ENCODE measurements around the gene EFCAB6.

Gene EFCAB6

DNA sequence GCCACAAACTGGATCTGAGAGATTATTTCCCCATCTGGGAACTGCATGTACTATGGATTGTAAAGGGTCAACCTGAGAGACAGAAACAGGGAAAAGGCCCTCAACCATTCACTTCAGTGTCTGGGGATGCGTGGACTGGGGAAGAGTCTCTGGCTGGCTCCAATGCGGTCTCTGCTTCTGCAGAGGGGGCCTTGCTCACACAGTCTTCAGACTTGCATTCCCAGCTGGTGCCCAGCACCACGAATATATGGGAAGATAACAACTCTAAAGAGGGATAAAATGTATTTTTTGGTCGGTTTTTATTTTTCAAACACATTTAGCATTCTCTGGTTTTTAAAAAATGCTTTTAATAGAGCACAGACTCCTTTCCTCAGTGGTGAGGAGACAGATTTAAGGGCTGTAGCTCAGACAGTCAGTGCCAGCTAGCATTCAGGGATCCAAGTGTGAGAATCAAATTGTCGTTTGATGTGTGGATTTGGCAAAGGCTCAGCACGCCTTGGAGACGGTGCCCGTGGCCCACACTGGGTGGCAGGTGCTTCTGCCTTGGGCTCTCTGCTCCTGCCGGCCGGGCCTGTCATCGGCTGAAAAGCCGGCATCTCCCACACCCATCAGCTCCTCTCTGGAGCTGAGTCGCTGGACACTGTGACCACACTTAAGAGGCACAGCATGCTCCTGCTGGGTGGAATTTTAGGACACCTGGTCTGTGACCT lies 8.0 kb upstream of the EFCAB6 start:
- H2AFZ ChIP-seq (ENCODE audit: low read length) = no peak overlapping the region
- H3K4me2 ChIP-seq (ENCODE audit: low read length) = no peak overlapping the region
- H3K27me3 ChIP-seq (ENCODE audit: insufficient read depth, low read length) = no peaks in the 10 kb centered on the region
- H3F3A ChIP-seq (ENCODE audit: insufficient read depth, low read length) = no peaks in the 10 kb centered on the region
- H3K9me3 ChIP-seq (ENCODE audit: low read length) = no peaks in the 10 kb centered on the region
- no peaks in the 10 kb centered on the region for H3K9me2 ChIP-seq (ENCODE audit: low read depth, low read length)
- H3K36me3 ChIP-seq (ENCODE audit: insufficient read depth, low read length) = no peaks in the 10 kb centered on the region
- no peak overlapping the region for H3K9ac ChIP-seq (ENCODE audit: low read length)
- no peak overlapping the region for H3K4me3 ChIP-seq (ENCODE audit: low read depth, low read length, poor library complexity, severe bottlenecking)
- no peaks in the 10 kb centered on the region for H3K79me2 ChIP-seq (ENCODE audit: insufficient read depth, low read length)
- H3K4me1 ChIP-seq (ENCODE audit: insufficient read depth, low read length, severe bottlenecking) = no peaks in the 10 kb centered on the region
- H4K20me1 ChIP-seq (ENCODE audit: insufficient read depth, low read length) = no peaks in the 10 kb centered on the region
- TF ChIP-seq, protein P1, sequence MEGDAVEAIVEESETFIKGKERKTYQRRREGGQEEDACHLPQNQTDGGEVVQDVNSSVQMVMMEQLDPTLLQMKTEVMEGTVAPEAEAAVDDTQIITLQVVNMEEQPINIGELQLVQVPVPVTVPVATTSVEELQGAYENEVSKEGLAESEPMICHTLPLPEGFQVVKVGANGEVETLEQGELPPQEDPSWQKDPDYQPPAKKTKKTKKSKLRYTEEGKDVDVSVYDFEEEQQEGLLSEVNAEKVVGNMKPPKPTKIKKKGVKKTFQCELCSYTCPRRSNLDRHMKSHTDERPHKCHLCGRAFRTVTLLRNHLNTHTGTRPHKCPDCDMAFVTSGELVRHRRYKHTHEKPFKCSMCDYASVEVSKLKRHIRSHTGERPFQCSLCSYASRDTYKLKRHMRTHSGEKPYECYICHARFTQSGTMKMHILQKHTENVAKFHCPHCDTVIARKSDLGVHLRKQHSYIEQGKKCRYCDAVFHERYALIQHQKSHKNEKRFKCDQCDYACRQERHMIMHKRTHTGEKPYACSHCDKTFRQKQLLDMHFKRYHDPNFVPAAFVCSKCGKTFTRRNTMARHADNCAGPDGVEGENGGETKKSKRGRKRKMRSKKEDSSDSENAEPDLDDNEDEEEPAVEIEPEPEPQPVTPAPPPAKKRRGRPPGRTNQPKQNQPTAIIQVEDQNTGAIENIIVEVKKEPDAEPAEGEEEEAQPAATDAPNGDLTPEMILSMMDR (IDR thresholded peaks at IDR 0.05; ENCODE audit: low read length) = no peak
- TF ChIP-seq EZH2 (IDR thresholded peaks at IDR 0.05; ENCODE audit: borderline replicate concordance, low read length) = no peak
- H3K27ac ChIP-seq (ENCODE audit: low read depth, low read length, poor library complexity, severe bottlenecking) = no peak overlapping the region

DNA sequence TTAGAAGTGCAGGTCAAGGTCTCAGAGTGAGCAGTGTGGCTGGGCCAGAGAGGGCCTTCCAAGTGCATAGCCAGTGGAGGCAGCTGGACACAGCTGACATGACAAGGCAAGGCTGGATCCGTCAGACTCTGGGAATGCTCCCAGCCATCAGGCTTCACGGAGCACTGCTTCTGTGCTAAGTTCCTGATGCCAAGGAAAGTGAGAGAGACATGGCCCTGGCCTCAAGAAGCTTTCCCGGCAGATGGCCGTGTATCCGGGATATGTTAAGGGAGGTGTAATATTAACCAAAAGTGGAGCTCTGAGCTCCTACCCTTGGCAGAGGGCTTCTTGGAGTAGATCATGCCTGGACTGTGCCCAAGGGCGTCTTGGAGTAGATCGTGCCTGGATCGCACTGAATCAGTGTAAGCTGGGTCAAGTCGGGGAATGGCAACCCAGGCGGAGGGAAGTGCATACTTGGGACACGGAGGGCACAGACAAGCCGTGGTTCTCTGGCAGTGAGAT lies 7.4 kb upstream of the EFCAB6 start:
- Histone ChIP-seq H3F3A (ENCODE audit: insufficient read depth, low read length) (no peaks in the 10 kb centered on the region), H3K36me3 (ENCODE audit: insufficient read depth, low read length) (no peaks in the 10 kb centered on the region), H3K9me3 (ENCODE audit: low read length) (no peaks in the 10 kb centered on the region), H3K4me2 (ENCODE audit: low read length) (no peak overlapping the region), H3K9me2 (ENCODE audit: low read depth, low read length) (no peaks in the 10 kb centered on the region), H3K4me1 (ENCODE audit: insufficient read depth, low read length, severe bottlenecking) (no peaks in the 10 kb centered on the region), H3K27me3 (ENCODE audit: insufficient read depth, low read length) (no peaks in the 10 kb centered on the region), H3K9ac (ENCODE audit: low read length) (no peak overlapping the region), H3K4me3 (ENCODE audit: low read depth, low read length, poor library complexity, severe bottlenecking) (no peak overlapping the region), H4K20me1 (ENCODE audit: insufficient read depth, low read length) (no peaks in the 10 kb centered on the region), H3K79me2 (ENCODE audit: insufficient read depth, low read length) (no peaks in the 10 kb centered on the region), H2AFZ (ENCODE audit: low read length) (no peak overlapping the region), H3K27ac (ENCODE audit: low read depth, low read length, poor library complexity, severe bottlenecking) (no peak overlapping the region)
- TF ChIP-seq, protein P1 (IDR thresholded peaks at IDR 0.05; ENCODE audit: low read length) = no peak
- no peak for TF ChIP-seq EZH2 (IDR thresholded peaks at IDR 0.05; ENCODE audit: borderline replicate concordance, low read length)

GRCh38 chr22:43818981-43819380 lies 6.9 kb upstream of the EFCAB6 start:
- no peak overlapping the region for H3K27ac ChIP-seq (ENCODE audit: low read depth, low read length, poor library complexity, severe bottlenecking)
- H3K36me3 ChIP-seq (ENCODE audit: insufficient read depth, low read length) = no peaks in the 10 kb centered on the region; the same call in 1 of the 2 replicates
- no peaks in the 10 kb centered on the region for H3K27me3 ChIP-seq (ENCODE audit: insufficient read depth, low read length)
- no peak for TF ChIP-seq EZH2 (IDR thresholded peaks at IDR 0.05; ENCODE audit: borderline replicate concordance, low read length)
- TF ChIP-seq, protein P1 (IDR thresholded peaks at IDR 0.05; ENCODE audit: low read length) = no peak
- no peak overlapping the region for H3K9ac ChIP-seq (ENCODE audit: low read length)
- no peaks in the 10 kb centered on the region for H3F3A ChIP-seq (ENCODE audit: insufficient read depth, low read length)
- no peaks in the 10 kb centered on the region for H3K4me1 ChIP-seq (ENCODE audit: insufficient read depth, low read length, severe bottlenecking)
- H4K20me1 ChIP-seq (ENCODE audit: insufficient read depth, low read length) = no peaks in the 10 kb centered on the region
- H2AFZ ChIP-seq (ENCODE audit: low read length) = no peak overlapping the region
- no peaks in the 10 kb centered on the region for H3K9me2 ChIP-seq (ENCODE audit: low read depth, low read length)
- no peaks in the 10 kb centered on the region for H3K79me2 ChIP-seq (ENCODE audit: insufficient read depth, low read length)
- H3K9me3 ChIP-seq (ENCODE audit: low read length) = no peaks in the 10 kb centered on the region
- H3K4me3 ChIP-seq (ENCODE audit: low read depth, low read length, poor library complexity, severe bottlenecking) = no peak overlapping the region
- H3K4me2 ChIP-seq (ENCODE audit: low read length) = no peak overlapping the region
